ENCODE measurements around the gene LILRA2. TPM values are rescaled to one million over a fixed set of nuclear protein-coding genes. Genes with fewer than 3 reads are reported as not detected.

Gene LILRA2
- total RNA-seq, 2 donors from 2014 or later: 1.6 to 2.5 TPM

DNA sequence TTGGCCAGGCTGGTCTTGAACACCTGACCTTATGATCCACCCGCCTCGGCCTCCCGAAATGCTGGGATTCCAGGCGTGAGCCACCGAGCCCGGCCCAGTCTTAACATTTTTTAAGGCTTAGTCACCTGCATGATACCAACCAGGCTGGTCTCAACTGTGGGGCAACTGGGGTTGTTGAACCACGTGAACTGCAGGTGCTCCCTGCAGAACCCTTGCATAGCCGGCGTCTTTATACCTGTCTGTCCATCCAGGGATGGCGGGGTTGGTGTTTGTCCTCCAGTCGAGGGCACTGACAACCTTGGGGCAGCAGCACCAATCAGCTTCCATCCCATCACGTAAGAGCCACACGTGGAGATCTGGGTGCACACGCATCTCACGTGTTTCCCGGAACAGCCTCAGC lies 24.8 kb upstream of the LILRA2 start:
- no peaks in the 10 kb centered on the region for H3K4me1 ChIP-seq (replicated peaks)
- WGBS: 84% methylated on average over 16 of the region's 16 CpGs
- DNase-seq (ENCODE audit: low spot score): no peak

GRCh38 chr19:54549224-54549623 lies 24.4 kb upstream of the LILRA2 start:
- TF ChIP-seq, protein P1, sequence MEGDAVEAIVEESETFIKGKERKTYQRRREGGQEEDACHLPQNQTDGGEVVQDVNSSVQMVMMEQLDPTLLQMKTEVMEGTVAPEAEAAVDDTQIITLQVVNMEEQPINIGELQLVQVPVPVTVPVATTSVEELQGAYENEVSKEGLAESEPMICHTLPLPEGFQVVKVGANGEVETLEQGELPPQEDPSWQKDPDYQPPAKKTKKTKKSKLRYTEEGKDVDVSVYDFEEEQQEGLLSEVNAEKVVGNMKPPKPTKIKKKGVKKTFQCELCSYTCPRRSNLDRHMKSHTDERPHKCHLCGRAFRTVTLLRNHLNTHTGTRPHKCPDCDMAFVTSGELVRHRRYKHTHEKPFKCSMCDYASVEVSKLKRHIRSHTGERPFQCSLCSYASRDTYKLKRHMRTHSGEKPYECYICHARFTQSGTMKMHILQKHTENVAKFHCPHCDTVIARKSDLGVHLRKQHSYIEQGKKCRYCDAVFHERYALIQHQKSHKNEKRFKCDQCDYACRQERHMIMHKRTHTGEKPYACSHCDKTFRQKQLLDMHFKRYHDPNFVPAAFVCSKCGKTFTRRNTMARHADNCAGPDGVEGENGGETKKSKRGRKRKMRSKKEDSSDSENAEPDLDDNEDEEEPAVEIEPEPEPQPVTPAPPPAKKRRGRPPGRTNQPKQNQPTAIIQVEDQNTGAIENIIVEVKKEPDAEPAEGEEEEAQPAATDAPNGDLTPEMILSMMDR (IDR thresholded peaks at IDR 0.05): no peak
- TF ChIP-seq POLR2A (IDR thresholded peaks at IDR 0.05): no peak
- no peak for TF ChIP-seq POLR2AphosphoS5 (IDR thresholded peaks at IDR 0.05)
- H3K27me3 ChIP-seq (replicated peaks; ENCODE audit: insufficient read depth): no peaks in the 10 kb centered on the region
- 85% methylated on average over 14 of the region's 14 CpGs for WGBS
- DNase-seq (ENCODE audit: low spot score): no peak
- H3K36me3 ChIP-seq: no peaks in the 10 kb centered on the region
- intact Hi-C loops (cut with DNase I): no loop called here
- no peak overlapping the region for H3K27ac ChIP-seq
- H3K9me3 ChIP-seq: no peaks in the 10 kb centered on the region
- H3K4me3 ChIP-seq: no peak overlapping the region
- no peaks in the 10 kb centered on the region for H3K4me1 ChIP-seq (replicated peaks)

More for the DNA sequence above, 24.8 kb upstream of the LILRA2 start:
- H3K4me3 ChIP-seq: no peak overlapping the region
- intact Hi-C loops (cut with DNase I): no loop called here
- TF ChIP-seq, protein P1 (IDR thresholded peaks at IDR 0.05): no peak
- TF ChIP-seq POLR2A (IDR thresholded peaks at IDR 0.05): no peak
- no peak overlapping the region for H3K27ac ChIP-seq
- H3K36me3 ChIP-seq: no peaks in the 10 kb centered on the region
- H3K9me3 ChIP-seq: no peaks in the 10 kb centered on the region
- H3K27me3 ChIP-seq (replicated peaks; ENCODE audit: insufficient read depth): no peaks in the 10 kb centered on the region

- 80% methylated on average over 6 of the region's 6 CpGs for WGBS
- intact Hi-C loops (cut with DNase I): no loop called here
- no peaks in the 10 kb centered on the region for H3K4me1 ChIP-seq (replicated peaks)
- no peak for DNase-seq (ENCODE audit: low spot score)
- no peaks in the 10 kb centered on the region for H3K27me3 ChIP-seq (replicated peaks; ENCODE audit: insufficient read depth)
- no peak overlapping the region for H3K4me3 ChIP-seq
- no peak overlapping the region for H3K27ac ChIP-seq
- H3K36me3 ChIP-seq: no peaks in the 10 kb centered on the region
- no peak for TF ChIP-seq POLR2A (IDR thresholded peaks at IDR 0.05)
- TF ChIP-seq, protein P1 (IDR thresholded peaks at IDR 0.05): no peak
- no peak for TF ChIP-seq POLR2AphosphoS5 (IDR thresholded peaks at IDR 0.05)
- H3K9me3 ChIP-seq: no peaks in the 10 kb centered on the region
Measured at GRCh38 chr19:54551293-54551692, 22.3 kb upstream of the LILRA2 start.

DNA sequence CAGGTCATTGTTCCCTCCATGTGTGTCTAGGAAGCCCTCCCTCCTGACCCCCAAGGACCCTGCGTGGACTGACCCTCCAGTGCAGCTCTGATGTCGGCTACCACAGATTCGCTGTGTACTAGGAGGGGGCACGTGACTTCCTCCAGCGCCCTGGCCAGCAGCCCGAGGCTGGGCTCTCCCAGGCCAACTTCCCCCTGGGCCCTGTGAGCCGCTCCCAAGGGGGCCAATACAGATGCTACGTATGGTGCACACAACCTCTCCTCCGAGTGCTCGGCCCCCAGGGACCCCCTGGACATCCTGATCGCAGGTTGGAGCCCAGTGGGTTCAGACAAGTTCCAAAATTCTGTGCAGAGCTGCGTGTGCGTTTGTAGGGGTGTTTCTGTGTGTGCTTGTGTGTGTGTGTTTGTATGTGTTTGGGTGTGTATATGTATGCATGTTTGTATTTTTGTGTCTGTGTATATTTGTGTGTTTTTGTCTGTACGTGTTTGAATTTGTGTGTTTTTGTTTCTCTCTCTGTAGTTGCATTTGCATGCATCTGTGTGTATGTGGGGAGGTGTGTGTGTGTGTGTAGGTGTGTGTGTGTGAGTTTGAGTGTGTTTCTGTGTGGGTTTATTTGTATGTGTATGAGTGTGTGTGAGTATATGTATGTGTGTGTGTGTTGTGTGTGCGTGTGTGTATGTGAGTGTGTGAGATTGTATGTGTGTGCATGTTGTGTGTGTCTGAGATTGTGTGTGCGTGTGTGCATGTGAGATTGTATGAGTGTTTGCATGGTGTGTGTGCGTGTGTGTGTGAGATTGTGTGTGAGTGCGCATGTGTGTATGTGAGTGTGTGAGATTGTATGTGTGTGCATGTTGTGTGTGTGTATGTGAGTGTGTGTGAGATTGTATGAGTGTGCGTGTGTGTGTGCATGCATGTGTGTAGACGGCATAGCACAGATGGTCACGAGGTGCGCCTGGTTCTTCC lies 21.4 kb upstream of the LILRA2 start:
- Histone ChIP-seq H3K27ac (no peak overlapping the region), H3K9me3 (no peaks in the 10 kb centered on the region), H3K27me3 (replicated peaks; ENCODE audit: insufficient read depth) (no peaks in the 10 kb centered on the region), H3K36me3 (no peaks in the 10 kb centered on the region), H3K4me3 (no peak overlapping the region), H3K4me1 (replicated peaks) (no peaks in the 10 kb centered on the region)
- intact Hi-C loops (cut with DNase I): no loop called here
- TF ChIP-seq, protein P1 (IDR thresholded peaks at IDR 0.05): no peak
- TF ChIP-seq POLR2AphosphoS5 (IDR thresholded peaks at IDR 0.05): no peak
- no peak for TF ChIP-seq POLR2A (IDR thresholded peaks at IDR 0.05)
- WGBS: 83% methylated on average over 22 of the region's 22 CpGs
- DNase-seq (ENCODE audit: low spot score): no peak

- no peak overlapping the region for H3K4me3 ChIP-seq
- 86% methylated on average over 15 of the region's 15 CpGs for WGBS
- no peak overlapping the region for H3K27ac ChIP-seq
- H3K4me1 ChIP-seq (replicated peaks): no peaks in the 10 kb centered on the region
- TF ChIP-seq POLR2AphosphoS5 (IDR thresholded peaks at IDR 0.05) (no peak), POLR2A (IDR thresholded peaks at IDR 0.05) (no peak)
- TF ChIP-seq, protein P1 (IDR thresholded peaks at IDR 0.05): no peak
- no peak for DNase-seq (ENCODE audit: low spot score)
- no peaks in the 10 kb centered on the region for H3K36me3 ChIP-seq
- intact Hi-C loops (cut with DNase I): no loop called here
- no peaks in the 10 kb centered on the region for H3K27me3 ChIP-seq (replicated peaks; ENCODE audit: insufficient read depth)
- no peaks in the 10 kb centered on the region for H3K9me3 ChIP-seq
Measured at GRCh38 chr19:54552913-54553310, 20.7 kb upstream of the LILRA2 start.

Measured in prostate gland (tissue), 2 donors.